Mucosa of descending colon (tissue), 3 donors: Measurements from ENCODE around the gene RSPH3. TPM values are rescaled to one million over a fixed set of nuclear protein-coding genes. Genes with fewer than 3 reads are reported as not detected.
A peak's percentile ranks its signal among the peaks of the same experiment; 100 is the strongest.
"Not testable (repeated sequence)": the region's sequence is repeated elsewhere in the genome, so short reads cannot be mapped to it uniquely, and the experiment has no call there.

Experiments
- ATAC-seq: fragments of 200-7000 bp; cut with Tn5 transposase; one replicate; pipeline ENCODE4 v1.9.1; 2020; ENCODE audit warnings: mild to moderate bottlenecking, moderate library complexity
- DNase-seq, 3 donors: peaks; one replicate each; pipeline ENCODE4 v3.0.0-alpha.2; 2020
- H3K36me3 ChIP-seq: fragments of 200-600 bp; one replicate; pipeline ENCODE4 v1.8.0; 2021; ENCODE audit warnings: low read depth, mild to moderate bottlenecking
- H3K4me1 ChIP-seq: fragments of 200-600 bp; one replicate; pipeline ENCODE4 v1.8.0; 2021; ENCODE audit warnings: low read depth, mild to moderate bottlenecking
- H3K4me3 ChIP-seq: fragments of 200-600 bp; one replicate; pipeline ENCODE4 v1.8.0; 2021; ENCODE audit warnings: mild to moderate bottlenecking
- H3K9me3 ChIP-seq: fragments of 200-600 bp; one replicate; pipeline ENCODE4 v1.8.0; 2021; ENCODE audit warnings: mild to moderate bottlenecking
- intact Hi-C, 2 donors: fragments of 100-400 bp; cut with DNase I in 1 of 2; cut with micrococcal nuclease in 1 of 2; formaldehyde crosslinking; loops; one replicate each; pipeline versions ENCODE4 v1.11.0 to v1.11.1; 2022; cut with DNase I, micrococcal nuclease
- total RNA-seq, 3 donors: library from RNA; stranded (reverse); fragmentation: NEBNext Ultra II Directional in 2 of 3; extraction: Animal tissue kit (Norgen Biotek cat#: 25700) in 2 of 3; gene quantifications; one replicate each; pipeline versions ENCODE4 v1.2.1 to v1.2.4, GENCODE V29; 2021 to 2023
- TF ChIP-seq, protein P1 (sequence below): fragments of 200-600 bp; IDR thresholded peaks from one replicate; pipeline ENCODE4 v1.8.0; 2022; ENCODE audit warnings: antibody characterized with exemption, mild to moderate bottlenecking
- donor health status: DM: no; HTN: no; CAD: no; lungs with moderate emphysema.
- donor health status: DM: no; HTN: no; CAD: no.
- donor health status: DM: no; HTN: yes; CAD: no.

Gene RSPH3
- total RNA-seq, 3 donors from 2014 or later: 17.3 to 23.1 (median 18.6) TPM

GRCh38 chr6:159038914-159039884 is 39.2 kb upstream of the RSPH3 start:
- TF ChIP-seq, protein P1, sequence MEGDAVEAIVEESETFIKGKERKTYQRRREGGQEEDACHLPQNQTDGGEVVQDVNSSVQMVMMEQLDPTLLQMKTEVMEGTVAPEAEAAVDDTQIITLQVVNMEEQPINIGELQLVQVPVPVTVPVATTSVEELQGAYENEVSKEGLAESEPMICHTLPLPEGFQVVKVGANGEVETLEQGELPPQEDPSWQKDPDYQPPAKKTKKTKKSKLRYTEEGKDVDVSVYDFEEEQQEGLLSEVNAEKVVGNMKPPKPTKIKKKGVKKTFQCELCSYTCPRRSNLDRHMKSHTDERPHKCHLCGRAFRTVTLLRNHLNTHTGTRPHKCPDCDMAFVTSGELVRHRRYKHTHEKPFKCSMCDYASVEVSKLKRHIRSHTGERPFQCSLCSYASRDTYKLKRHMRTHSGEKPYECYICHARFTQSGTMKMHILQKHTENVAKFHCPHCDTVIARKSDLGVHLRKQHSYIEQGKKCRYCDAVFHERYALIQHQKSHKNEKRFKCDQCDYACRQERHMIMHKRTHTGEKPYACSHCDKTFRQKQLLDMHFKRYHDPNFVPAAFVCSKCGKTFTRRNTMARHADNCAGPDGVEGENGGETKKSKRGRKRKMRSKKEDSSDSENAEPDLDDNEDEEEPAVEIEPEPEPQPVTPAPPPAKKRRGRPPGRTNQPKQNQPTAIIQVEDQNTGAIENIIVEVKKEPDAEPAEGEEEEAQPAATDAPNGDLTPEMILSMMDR: no peak
- no peak overlapping the region for H3K4me3 ChIP-seq
- DNase-seq (peak in 1 of 3 donors; percentile 32), ATAC-seq (peak; percentile 43)
- intact Hi-C loops: no loop called here
- no peaks in the 10 kb centered on the region for H3K9me3 ChIP-seq
- H3K4me1 ChIP-seq: no peaks in the 10 kb centered on the region
- no peaks in the 10 kb centered on the region for H3K36me3 ChIP-seq

DNA sequence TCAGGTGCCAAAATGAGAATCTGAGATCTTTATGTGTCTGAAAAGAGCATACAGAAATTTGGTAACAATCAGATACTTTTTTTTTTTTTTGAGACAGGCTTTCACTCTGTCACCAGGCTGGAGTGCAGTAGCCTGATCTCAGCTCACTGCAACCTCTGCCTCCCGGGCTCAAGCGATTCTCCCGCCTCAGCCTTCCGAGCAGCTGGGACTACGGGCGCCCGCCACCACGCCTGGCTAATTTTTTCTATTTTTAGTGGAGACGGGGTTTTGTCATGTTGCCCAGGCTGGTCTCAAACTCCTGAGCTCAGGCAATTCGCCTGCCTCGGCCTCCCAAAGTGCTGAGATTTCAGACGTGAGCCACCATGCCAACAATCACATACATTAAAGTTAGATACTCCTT is 38.3 kb upstream of the RSPH3 start:
- ATAC-seq, intact Hi-C loops: not testable (repeated sequence)

DNA sequence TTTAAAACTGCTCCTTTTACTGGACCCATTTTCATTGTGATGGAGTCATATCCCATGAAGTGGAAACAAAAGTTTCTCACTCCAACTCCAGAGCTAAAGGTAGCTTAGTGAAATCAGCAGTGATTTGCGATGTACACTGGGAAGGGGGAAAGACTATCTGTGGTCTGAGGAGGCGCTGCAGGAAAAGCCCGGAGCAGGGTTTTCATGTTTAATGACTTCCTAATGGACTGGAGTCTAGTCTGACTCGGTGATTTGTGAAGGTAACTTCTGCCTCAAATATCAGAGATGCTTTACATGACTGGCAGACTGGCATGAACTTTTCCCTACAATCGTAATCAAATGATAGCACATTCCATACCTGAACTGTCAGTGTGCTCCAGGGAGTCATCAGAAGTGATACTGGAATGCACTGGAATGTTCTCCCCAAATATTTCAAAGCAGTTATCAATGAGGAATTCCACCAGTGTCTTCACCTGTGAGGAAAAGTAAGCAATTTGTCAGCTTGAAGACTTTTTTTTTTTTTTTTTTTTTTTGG is 37.8 kb upstream of the RSPH3 start:
- TF ChIP-seq, protein P1: no peak
- Histone ChIP-seq H3K9me3 (no peaks in the 10 kb centered on the region), H3K4me1 (no peaks in the 10 kb centered on the region), H3K4me3 (no peak overlapping the region), H3K36me3 (no peaks in the 10 kb centered on the region)
- DNase-seq (no peak), ATAC-seq (no peak)
- intact Hi-C loops: no loop called here

More for the DNA sequence above, 38.3 kb upstream of the RSPH3 start:
- H3K9me3 ChIP-seq, H3K4me1 ChIP-seq, DNase-seq, H3K36me3 ChIP-seq, H3K4me3 ChIP-seq: not testable (repeated sequence)

DNA sequence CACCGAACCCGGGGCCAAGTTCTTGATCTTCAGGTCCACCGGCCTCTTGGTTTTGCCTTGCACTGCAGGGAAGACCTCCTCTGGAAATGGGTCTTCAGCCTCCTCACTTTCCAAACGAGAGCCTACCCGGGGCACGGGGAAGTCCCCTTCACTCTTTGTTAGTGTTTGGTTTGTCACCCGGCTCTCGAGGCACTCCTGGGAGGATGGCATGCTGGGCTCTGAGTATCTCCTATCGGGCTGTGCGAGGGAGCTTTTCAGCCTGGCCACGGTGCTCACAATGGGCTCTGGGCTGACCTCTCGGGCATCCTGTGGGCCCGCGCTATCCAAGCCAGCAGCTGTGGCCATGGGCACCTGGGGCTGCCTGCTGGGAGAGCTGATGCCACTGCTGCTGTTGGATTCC is 36.7 kb upstream of the RSPH3 start:
- Histone ChIP-seq H3K4me3 (no peak overlapping the region), H3K4me1 (no peaks in the 10 kb centered on the region), H3K9me3 (no peaks in the 10 kb centered on the region), H3K36me3 (no peaks in the 10 kb centered on the region)
- intact Hi-C loops: no loop called here
- DNase-seq: no peak
- TF ChIP-seq, protein P1: no peak
- no peak for ATAC-seq

- ATAC-seq (peak; percentile 9), DNase-seq (no peak)
- Histone ChIP-seq H3K4me3 (no peak overlapping the region), H3K9me3 (no peaks in the 10 kb centered on the region), H3K4me1 (no peaks in the 10 kb centered on the region), H3K36me3 (no peaks in the 10 kb centered on the region)
- intact Hi-C loops: no loop called here
- TF ChIP-seq, protein P1: no peak
These were observed 35.9 kb upstream of the RSPH3 start for GRCh38 chr6:159035891-159036290.
